Panc1 (cell line): ENCODE results near the gene SLC6A20. TPM values are rescaled to one million over a fixed set of nuclear protein-coding genes. Genes with fewer than 3 reads are reported as not detected.

Source experiments
- ATAC-seq: fragments of 200-7000 bp; cut with Tn5 transposase; 2 replicates; pipeline ENCODE4 v1.9.1; 2020; ENCODE audit warnings: mild to moderate bottlenecking, moderate library complexity
- BruUV-seq: library from RNA; stranded (reverse); fragments of 400-500 nt; replicated peaks from 2 replicates; lab custom pipeline; 2021; lab: Mats Ljungman, UMichigan
- CTCF ChIA-PET: fragments of 300-600 bp; sonication (Branson Sonifier 250); formaldehyde crosslinking; loops from one replicate; lab custom pipeline; 2022; ENCODE audit warnings: antibody characterized with exemption; lab: Charles Lee
- POLR2A ChIA-PET: fragments of 300-600 bp; sonication (Branson Sonifier 250); formaldehyde crosslinking; loops from one replicate; lab custom pipeline; 2022; ENCODE audit warnings: antibody characterized with exemption; lab: Charles Lee
- DNase-seq: peaks from one replicate; pipeline ENCODE4 v3.0.0-alpha.2; 2010; ENCODE audit warnings: low read depth, low spot score
- H3K27ac ChIP-seq: 2 replicates; pipeline ENCODE4 v1.5.1; 2011; ENCODE audit warnings: mild to moderate bottlenecking, low read length, inconsistent platforms
- H3K27me3 ChIP-seq: fragments of 200-500 bp; sonication (Bioruptor generic); 2 replicates; pipeline ENCODE4 v1.6.0; 2014; ENCODE audit warnings: low read length, inconsistent platforms; ENCODE audit not compliant: control insufficient read depth, insufficient read depth
- H3K36me3 ChIP-seq: fragments of 200-500 bp; sonication (Bioruptor generic); 2 replicates; pipeline ENCODE4 v1.5.1; 2014; ENCODE audit warnings: inconsistent platforms, mild to moderate bottlenecking, low read length, moderate library complexity; ENCODE audit not compliant: control insufficient read depth, insufficient read depth
- H3K4me1 ChIP-seq: 2 replicates; pipeline ENCODE4 v1.5.1; 2011; ENCODE audit warnings: inconsistent platforms, mild to moderate bottlenecking, low read length, moderate library complexity; ENCODE audit not compliant: control insufficient read depth, insufficient read depth
- H3K4me3 ChIP-seq, 2 experiments: 2 replicates each; pipeline ENCODE4 v1.5.1; 2011 to 2012; ENCODE audit warnings: low read depth in 2 of 2, low read length in 2 of 2, mild to moderate bottlenecking in 2 of 2, inconsistent platforms in 1 of 2, moderate library complexity in 1 of 2
- H3K9me3 ChIP-seq: fragments of 200-500 bp; sonication (Bioruptor generic); 2 replicates; pipeline ENCODE4 v1.5.1; 2014; ENCODE audit warnings: low read depth, mild to moderate bottlenecking, inconsistent platforms, low read length, moderate library complexity; ENCODE audit not compliant: control insufficient read depth, insufficient read depth
- CTCF ChIP-seq: fragments of 450-650 bp; IDR thresholded peaks from 2 replicates; pipeline ENCODE4 v1.5.1; 2017; ENCODE audit warnings: mild to moderate bottlenecking
- POLR2AphosphoS5 ChIP-seq: IDR thresholded peaks from 2 replicates; pipeline ENCODE4 v1.6.1; 2012; ENCODE audit warnings: mild to moderate bottlenecking, low read depth, low read length, moderate library complexity
- REST ChIP-seq, 2 experiments: IDR thresholded peaks; 2 replicates each; pipeline ENCODE4 v1.6.1; 2011 to 2012; ENCODE audit warnings: low read depth in 2 of 2, control low read depth in 1 of 2, low read length in 1 of 2, mild to moderate bottlenecking in 1 of 2, moderate library complexity in 1 of 2; ENCODE audit not compliant: insufficient read depth in 1 of 2
- SIN3A ChIP-seq: IDR thresholded peaks from 2 replicates; pipeline ENCODE4 v1.6.1; 2012; ENCODE audit warnings: low read depth, mild to moderate bottlenecking, low read length, moderate library complexity, borderline replicate concordance; ENCODE audit not compliant: insufficient read depth
- TCF7L2 ChIP-seq: IDR thresholded peaks from 2 replicates; pipeline ENCODE4 v1.6.1; 2011; ENCODE audit warnings: mild to moderate bottlenecking, low read depth, low read length, inconsistent platforms
- in situ Hi-C: cut with HindIII; loops from 2 replicates; pipeline ENCODE4 v1.10.0; 2016; ENCODE audit warnings: low sequenced_read_pairs, low pct_unique_long_range_greater_than_20kb
- intact Hi-C: fragments of 100-400 bp; cut with micrococcal nuclease; formaldehyde crosslinking; loops from one replicate; pipeline ENCODE4 v1.10.0; 2022; ENCODE audit not compliant: unreplicated experiment
- total RNA-seq: library from RNA; stranded (reverse); gene quantifications from one replicate; pipeline ENCODE4 v1.2.1, GENCODE V29; 2021; ENCODE audit not compliant: unreplicated experiment

Gene SLC6A20
- total RNA-seq, 1 experiment from 2014 or later, result 0.28 TPM

DNA sequence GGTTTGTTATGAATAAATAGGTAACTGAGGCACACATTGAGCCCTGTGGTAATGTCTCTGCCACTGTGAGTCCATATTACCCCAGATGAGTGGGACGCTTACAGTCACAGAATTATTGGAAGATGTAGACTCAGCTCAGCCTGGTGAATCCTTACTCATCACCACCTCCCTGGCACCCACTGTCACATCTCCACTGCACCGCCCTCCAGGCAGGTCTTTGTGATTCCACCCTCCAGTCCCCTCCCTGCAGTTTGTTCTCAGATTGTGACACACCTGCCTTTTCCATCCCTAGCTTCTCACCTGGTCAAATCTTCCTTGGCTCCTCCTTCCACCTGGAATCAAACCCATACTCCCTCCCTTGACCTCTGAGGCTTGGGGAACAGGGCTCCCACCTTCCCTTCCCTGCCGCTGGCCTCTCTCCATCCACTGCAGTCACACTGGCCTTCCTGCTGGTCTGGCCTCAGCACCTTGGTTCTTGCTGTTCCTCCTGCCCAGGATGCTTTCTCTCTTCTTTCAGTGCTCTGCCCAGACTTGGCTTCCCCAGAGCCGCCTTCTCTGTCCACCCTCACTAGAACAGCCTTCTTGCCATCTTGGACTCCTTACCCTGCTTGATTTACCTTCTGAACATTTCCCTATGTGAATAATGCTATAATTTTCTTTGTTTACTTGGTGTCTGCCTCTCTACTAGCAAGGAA is 9.4 kb downstream of the SLC6A20 start:
- ATAC-seq, result no peak

GRCh38 chr3:45785605-45786150 is 10.7 kb downstream of the SLC6A20 start:
- no peak for ATAC-seq
- POLR2A ChIA-PET, result no interaction called here
- TF ChIP-seq CTCF (no peak), POLR2AphosphoS5 (no peak), SIN3A (no peak), REST (IDR thresholded peaks at IDR 0.05; ENCODE audit: insufficient read depth in 1 of 2, low read depth in 2 of 2, low read length in 1 of 2) (no peak), TCF7L2 (no peak)
- no peak overlapping the region for H3K27ac ChIP-seq
- H3K4me1 ChIP-seq, result no peaks in the 10 kb centered on the region
- H3K4me3 ChIP-seq, result no peak overlapping the region
- H3K9me3 ChIP-seq, result no peaks in the 10 kb centered on the region
- in situ Hi-C loops (no loop called here), intact Hi-C loops (no loop called here)
- no TSS peak for BruUV-seq
- no peaks in the 10 kb centered on the region for H3K36me3 ChIP-seq
- H3K27me3 ChIP-seq, result no peaks in the 10 kb centered on the region
- DNase-seq, result no peak
- CTCF ChIA-PET, result no interaction called here

More for the DNA sequence above, 9.4 kb downstream of the SLC6A20 start:
- in situ Hi-C loops, result no loop called here
- intact Hi-C loops, result no loop called here
- H3K9me3 ChIP-seq, result no peaks in the 10 kb centered on the region
- no peaks in the 10 kb centered on the region for H3K36me3 ChIP-seq
- H3K27me3 ChIP-seq, result no peaks in the 10 kb centered on the region
- CTCF ChIA-PET, result no interaction called here
- no peak overlapping the region for H3K4me3 ChIP-seq
- no peak overlapping the region for H3K27ac ChIP-seq
- no TSS peak for BruUV-seq
- no peak for TF ChIP-seq POLR2AphosphoS5
- no peak for TF ChIP-seq TCF7L2
- no peak for TF ChIP-seq CTCF
- no peak for TF ChIP-seq REST (IDR thresholded peaks at IDR 0.05; ENCODE audit: insufficient read depth in 1 of 2, low read depth in 2 of 2, low read length in 1 of 2)
- no peak for TF ChIP-seq SIN3A
- no peaks in the 10 kb centered on the region for H3K4me1 ChIP-seq
- POLR2A ChIA-PET, result no interaction called here
- DNase-seq, result no peak
